T-helper 17 cell (primary cell): ENCODE measurements around the gene GALNT12. TPM values are rescaled to one million over a fixed set of nuclear protein-coding genes. Genes with fewer than 3 reads are reported as not detected.
A peak's percentile ranks its signal among the peaks of the same experiment; 100 is the strongest.

Experiments used
- ATAC-seq: fragments of 150-1000 bp; cut with Tn5 transposase; 2 replicates; pipeline ENCODE4 v1.10.0; 2021; ENCODE audit warnings: mild to moderate bottlenecking, moderate library complexity
- DNase-seq, 3 donors: peaks; one replicate each; pipeline versions ENCODE4 v3.0.0 to v3.0.0-alpha.2; 2020 to 2021
- H3K9me3 ChIP-seq: one replicate; pipeline ENCODE4 v1.7.0; 2013; ENCODE audit warnings: low read length, mild to moderate bottlenecking; ENCODE audit not compliant: control insufficient read depth, poor library complexity, severe bottlenecking
- H3K27ac Mint-ChIP-seq: one replicate; pipeline ENCODE4 v1.8.0; 2022; ENCODE audit warnings: mild to moderate bottlenecking, moderate library complexity, mixed read lengths
- H3K27me3 Mint-ChIP-seq: one replicate; pipeline ENCODE4 v1.8.0; 2022; ENCODE audit warnings: mixed read lengths
- H3K36me3 Mint-ChIP-seq: one replicate; pipeline ENCODE4 v1.8.0; 2022; ENCODE audit warnings: low read depth, mixed read lengths
- H3K4me1 Mint-ChIP-seq: one replicate; pipeline ENCODE4 v1.8.0; 2022; ENCODE audit warnings: mild to moderate bottlenecking, mixed read lengths
- H3K4me3 Mint-ChIP-seq: one replicate; pipeline ENCODE4 v1.8.0; 2022; ENCODE audit warnings: mild to moderate bottlenecking, moderate library complexity, mixed read lengths
- total RNA-seq, 4 donors: library from RNA in 2 of 4; stranded (reverse) in 2 of 4; gene quantifications; one replicate each; pipeline ENCODE4 v1.2.3 and lab custom pipeline; 2022 to 2026

The GALNT12 gene
- total RNA-seq, 2 donors from 2014 or later: 10.2 to 11.3 TPM

- ATAC-seq: no peak
- DNase-seq: no peak
- no peaks in the 10 kb centered on the region for H3K9me3 ChIP-seq
- Mint-ChIP-seq H3K27me3 (no peaks in the 10 kb centered on the region), H3K27ac (no peak overlapping the region), H3K4me3 (no peak overlapping the region), H3K4me1 (peaks cover 15% of the 10 kb centered on the region), H3K36me3 (peaks cover 3% of the 10 kb centered on the region)
Observed at GRCh38 chr9:98819231-98819630, 11.8 kb downstream of the GALNT12 start.

DNA sequence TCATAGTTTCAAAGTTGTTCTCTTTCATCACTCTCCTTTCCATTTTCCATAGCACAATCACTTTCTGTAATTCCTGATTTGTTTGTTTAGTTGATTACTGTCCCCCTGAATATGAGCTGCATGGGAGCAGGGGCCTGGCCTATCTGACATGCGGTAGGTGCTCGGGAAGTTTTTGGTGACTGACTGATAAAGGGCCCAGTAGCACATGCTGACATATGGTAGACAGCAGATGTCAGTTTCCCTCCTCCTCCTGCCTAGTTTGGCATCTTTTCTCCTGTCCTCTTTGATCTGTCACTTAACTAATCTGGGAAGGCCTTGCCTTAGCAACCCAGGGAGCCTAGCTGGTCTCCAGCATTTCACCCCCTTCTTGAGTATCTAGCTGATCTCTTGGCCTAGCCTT lies 14.4 kb downstream of the GALNT12 start:
- Mint-ChIP-seq H3K4me3 (no peak overlapping the region), H3K36me3 (peaks cover 3% of the 10 kb centered on the region), H3K27me3 (no peaks in the 10 kb centered on the region), H3K27ac (no peak overlapping the region), H3K4me1 (peaks cover 15% of the 10 kb centered on the region)
- DNase-seq: no peak
- ATAC-seq: no peak
- no peaks in the 10 kb centered on the region for H3K9me3 ChIP-seq

- H3K27me3 Mint-ChIP-seq: no peaks in the 10 kb centered on the region
- no peak for ATAC-seq
- peaks cover 15% of the 10 kb centered on the region for H3K4me1 Mint-ChIP-seq
- no peak for DNase-seq
- peaks cover 3% of the 10 kb centered on the region for H3K36me3 Mint-ChIP-seq
- no peak overlapping the region for H3K4me3 Mint-ChIP-seq
- no peaks in the 10 kb centered on the region for H3K9me3 ChIP-seq
- no peak overlapping the region for H3K27ac Mint-ChIP-seq
Observed at GRCh38 chr9:98822661-98823060, 15.2 kb downstream of the GALNT12 start.

DNA sequence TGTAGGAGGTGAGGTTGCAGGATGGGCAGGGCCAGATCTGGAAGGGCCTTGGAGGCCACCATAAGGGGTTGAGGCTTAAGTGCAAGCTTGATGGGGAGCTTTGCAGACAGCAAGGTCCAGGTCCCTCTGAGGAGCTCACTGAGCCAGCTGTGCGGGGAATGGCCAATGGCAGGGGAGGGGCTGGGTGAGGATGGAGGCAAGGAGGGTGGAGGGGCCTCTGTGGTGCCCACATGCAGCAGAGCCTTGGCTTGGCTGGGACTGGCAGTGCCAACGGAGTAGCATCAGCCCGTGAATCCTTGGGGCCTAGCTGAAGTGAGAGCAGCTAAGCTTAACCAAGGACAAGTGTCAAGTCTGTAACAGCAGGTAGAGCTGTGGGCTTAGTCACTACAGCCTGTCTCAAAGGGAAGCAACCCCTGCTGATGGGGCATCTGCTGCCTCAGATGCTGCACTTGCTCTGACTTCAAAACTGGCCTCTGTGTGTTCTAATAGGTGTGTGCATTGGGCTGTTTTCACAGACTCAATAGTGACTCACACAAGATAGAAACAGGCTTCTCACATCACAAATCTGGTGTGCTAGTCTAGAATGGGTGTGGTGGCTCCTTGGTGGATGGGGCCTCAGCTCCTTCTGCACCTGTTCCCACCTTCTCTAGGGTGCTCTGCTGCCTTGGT lies 16.3 kb downstream of the GALNT12 start:
- H3K36me3 Mint-ChIP-seq: peaks cover 3% of the 10 kb centered on the region
- H3K9me3 ChIP-seq: no peaks in the 10 kb centered on the region
- ATAC-seq (no peak), DNase-seq (no peak)
- H3K27me3 Mint-ChIP-seq: no peaks in the 10 kb centered on the region
- no peak overlapping the region for H3K4me3 Mint-ChIP-seq
- H3K27ac Mint-ChIP-seq: no peak overlapping the region
- H3K4me1 Mint-ChIP-seq: peaks cover 17% of the 10 kb centered on the region

DNA sequence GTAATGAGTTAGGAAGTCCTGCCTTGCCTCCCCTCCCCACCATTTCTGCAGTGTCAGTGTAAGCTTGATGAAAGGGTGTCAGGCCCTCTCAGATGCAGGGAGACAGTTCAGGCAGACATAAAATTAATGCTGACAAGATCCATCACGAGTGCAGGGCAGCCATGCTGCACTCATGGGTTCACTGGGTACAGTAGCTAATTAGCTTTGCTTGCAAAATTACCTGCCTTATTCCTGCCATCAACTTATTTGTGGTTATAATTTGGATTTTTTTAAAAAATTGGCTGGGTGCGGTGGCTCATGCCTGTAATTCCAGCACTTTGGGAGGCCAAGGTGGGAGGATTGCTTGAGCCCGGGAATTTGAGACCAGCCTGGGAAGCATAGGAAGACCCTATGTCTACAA lies 17.9 kb downstream of the GALNT12 start:
- no peak overlapping the region for H3K27ac Mint-ChIP-seq
- DNase-seq (no peak), ATAC-seq (no peak)
- H3K4me1 Mint-ChIP-seq: peaks cover 14% of the 10 kb centered on the region
- no peak overlapping the region for H3K4me3 Mint-ChIP-seq
- peaks cover 8% of the 10 kb centered on the region for H3K36me3 Mint-ChIP-seq
- H3K27me3 Mint-ChIP-seq: no peaks in the 10 kb centered on the region
- H3K9me3 ChIP-seq: no peaks in the 10 kb centered on the region

GRCh38 chr9:98826716-98827115 lies 19.2 kb downstream of the GALNT12 start:
- peaks cover 12% of the 10 kb centered on the region for H3K4me1 Mint-ChIP-seq
- DNase-seq (no peak), ATAC-seq (no peak)
- H3K4me3 Mint-ChIP-seq: no peak overlapping the region
- no peaks in the 10 kb centered on the region for H3K27me3 Mint-ChIP-seq
- no peaks in the 10 kb centered on the region for H3K9me3 ChIP-seq
- peaks cover 6% of the 10 kb centered on the region for H3K36me3 Mint-ChIP-seq
- H3K27ac Mint-ChIP-seq: peak overlapping the region; percentile 49

- H3K36me3 Mint-ChIP-seq: peaks cover 14% of the 10 kb centered on the region
- H3K4me1 Mint-ChIP-seq: peaks cover 8% of the 10 kb centered on the region
- no peak overlapping the region for H3K4me3 Mint-ChIP-seq
- no peak overlapping the region for H3K27ac Mint-ChIP-seq
- ATAC-seq (no peak), DNase-seq (no peak)
- H3K9me3 ChIP-seq: no peaks in the 10 kb centered on the region
- H3K27me3 Mint-ChIP-seq: no peaks in the 10 kb centered on the region
Observed at GRCh38 chr9:98829766-98830165, 22.3 kb downstream of the GALNT12 start.

GRCh38 chr9:98830554-98830953 lies 23.1 kb downstream of the GALNT12 start:
- Mint-ChIP-seq H3K4me3 (no peak overlapping the region), H3K36me3 (peaks cover 19% of the 10 kb centered on the region), H3K4me1 (peaks cover 8% of the 10 kb centered on the region), H3K27me3 (no peaks in the 10 kb centered on the region), H3K27ac (no peak overlapping the region)
- ATAC-seq (no peak), DNase-seq (no peak)
- no peaks in the 10 kb centered on the region for H3K9me3 ChIP-seq

- peaks cover 8% of the 10 kb centered on the region for H3K4me1 Mint-ChIP-seq
- H3K9me3 ChIP-seq: no peaks in the 10 kb centered on the region
- ATAC-seq (no peak), DNase-seq (no peak)
- H3K36me3 Mint-ChIP-seq: peaks cover 19% of the 10 kb centered on the region
- no peak overlapping the region for H3K27ac Mint-ChIP-seq
- no peaks in the 10 kb centered on the region for H3K27me3 Mint-ChIP-seq
- H3K4me3 Mint-ChIP-seq: no peak overlapping the region
Observed at GRCh38 chr9:98831696-98832095, 24.2 kb downstream of the GALNT12 start.

DNA sequence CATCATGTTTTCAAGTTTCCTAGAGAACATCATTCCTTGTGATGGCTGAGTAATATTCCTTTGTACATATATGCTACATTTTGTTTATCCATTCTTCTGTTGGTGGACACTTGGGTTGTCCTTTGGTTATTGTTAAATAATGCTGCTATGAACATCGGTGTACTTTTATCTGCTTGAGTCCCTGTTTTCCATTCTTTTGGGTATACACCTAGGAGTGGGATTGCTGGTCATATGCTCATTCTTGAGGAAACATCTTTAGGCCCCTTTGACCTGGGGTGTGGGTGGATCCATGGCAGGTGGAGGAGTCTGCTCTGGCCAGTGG lies 25.3 kb downstream of the GALNT12 start:
- Mint-ChIP-seq H3K4me1 (peaks cover 8% of the 10 kb centered on the region), H3K4me3 (no peak overlapping the region), H3K27ac (no peak overlapping the region), H3K27me3 (no peaks in the 10 kb centered on the region), H3K36me3 (peaks cover 19% of the 10 kb centered on the region)
- DNase-seq (no peak), ATAC-seq (no peak)
- no peaks in the 10 kb centered on the region for H3K9me3 ChIP-seq

DNA sequence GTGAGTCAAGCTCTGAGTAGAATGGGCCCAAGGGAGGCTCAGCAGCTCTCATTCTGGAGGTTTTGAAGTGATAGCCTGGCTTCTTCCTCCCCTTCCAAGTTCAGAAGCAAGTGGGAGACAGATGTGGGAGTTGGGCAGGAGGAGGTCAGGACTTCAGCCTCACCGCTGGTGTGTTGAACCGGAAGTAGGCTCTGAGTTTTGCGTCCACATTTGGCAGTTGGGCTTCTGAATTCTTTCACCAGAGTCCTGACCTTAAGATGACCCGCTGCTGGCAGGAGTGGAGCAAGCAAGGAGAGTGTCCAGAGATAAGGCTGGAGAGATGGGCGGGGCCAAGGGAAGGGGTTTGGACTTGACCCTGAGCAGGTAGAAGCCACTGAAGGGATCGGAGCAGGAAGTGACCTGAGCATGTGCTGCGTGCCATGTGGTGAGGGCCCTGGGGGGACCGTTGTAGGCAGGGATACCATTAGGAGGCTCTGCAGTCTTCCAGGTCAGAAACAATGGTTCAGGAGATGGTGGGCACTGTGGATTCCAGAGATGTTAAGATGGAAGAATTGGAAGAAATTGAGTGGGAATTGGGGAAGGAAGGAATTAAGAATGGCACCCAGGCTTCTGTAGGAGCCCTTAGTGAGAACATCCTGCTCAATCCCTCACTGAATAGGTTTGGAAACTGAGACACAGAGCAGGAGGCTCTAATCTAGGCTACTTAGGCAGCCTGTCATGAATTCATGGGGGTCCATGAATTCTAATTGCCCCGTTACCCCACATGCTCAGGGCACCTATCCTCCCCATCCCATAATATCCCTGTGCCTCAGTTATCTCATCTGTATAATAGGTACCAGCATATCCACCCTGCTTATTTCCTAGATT lies 25.9 kb downstream of the GALNT12 start:
- Mint-ChIP-seq H3K4me3 (no peak overlapping the region), H3K4me1 (peaks cover 6% of the 10 kb centered on the region), H3K27ac (no peak overlapping the region), H3K36me3 (peaks cover 21% of the 10 kb centered on the region), H3K27me3 (no peaks in the 10 kb centered on the region)
- H3K9me3 ChIP-seq: no peaks in the 10 kb centered on the region
- ATAC-seq (no peak), DNase-seq (no peak)

DNA sequence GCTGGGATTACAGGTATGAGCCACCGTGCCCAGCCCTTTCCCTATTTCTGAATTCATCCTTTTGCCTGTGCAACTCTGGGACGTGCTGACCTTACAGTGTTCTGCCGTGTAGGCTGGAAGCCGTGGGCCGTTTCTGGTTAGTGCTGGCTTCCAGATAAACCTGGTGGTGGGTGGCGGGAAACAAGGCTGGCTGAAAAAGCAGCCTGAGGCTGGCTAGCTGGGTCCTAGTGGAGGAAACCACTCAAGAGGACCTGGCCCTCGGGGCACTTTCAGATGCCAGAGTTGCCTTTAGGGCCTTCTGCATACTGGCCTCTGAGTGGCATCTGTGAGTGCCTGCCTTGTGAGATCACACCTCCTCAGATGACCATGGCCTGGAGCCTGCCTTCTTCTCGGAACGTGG lies 26.9 kb downstream of the GALNT12 start:
- no peak overlapping the region for H3K27ac Mint-ChIP-seq
- peaks cover 23% of the 10 kb centered on the region for H3K36me3 Mint-ChIP-seq
- no peaks in the 10 kb centered on the region for H3K9me3 ChIP-seq
- peaks cover 6% of the 10 kb centered on the region for H3K4me1 Mint-ChIP-seq
- H3K27me3 Mint-ChIP-seq: no peaks in the 10 kb centered on the region
- ATAC-seq: no peak
- no peak overlapping the region for H3K4me3 Mint-ChIP-seq
- DNase-seq: no peak

- H3K27ac Mint-ChIP-seq: peak overlapping the region; percentile 72
- no peak overlapping the region for H3K4me3 Mint-ChIP-seq
- no peak for DNase-seq
- ATAC-seq: no peak
- no peaks in the 10 kb centered on the region for H3K27me3 Mint-ChIP-seq
- no peaks in the 10 kb centered on the region for H3K9me3 ChIP-seq
- H3K4me1 Mint-ChIP-seq: peaks cover 6% of the 10 kb centered on the region
- H3K36me3 Mint-ChIP-seq: peaks cover 23% of the 10 kb centered on the region
Observed at GRCh38 chr9:98836206-98836605, 28.7 kb downstream of the GALNT12 start.

GRCh38 chr9:98837516-98837915 lies 30.0 kb downstream of the GALNT12 start:
- no peaks in the 10 kb centered on the region for H3K9me3 ChIP-seq
- Mint-ChIP-seq H3K4me3 (no peak overlapping the region), H3K27me3 (no peaks in the 10 kb centered on the region), H3K36me3 (peaks cover 24% of the 10 kb centered on the region), H3K4me1 (peaks cover 6% of the 10 kb centered on the region), H3K27ac (no peak overlapping the region)
- DNase-seq: no peak
- no peak for ATAC-seq
